Measurements from ENCODE around the gene CST2. TPM values are rescaled to one million over a fixed set of nuclear protein-coding genes. Genes with fewer than 3 reads are reported as not detected.
"Not testable (repeated sequence)": the region's sequence is repeated elsewhere in the genome, so short reads cannot be mapped to it uniquely, and the experiment has no call there.

Gene CST2
- total RNA-seq, 1 experiment from 2014 or later: not detected

DNA sequence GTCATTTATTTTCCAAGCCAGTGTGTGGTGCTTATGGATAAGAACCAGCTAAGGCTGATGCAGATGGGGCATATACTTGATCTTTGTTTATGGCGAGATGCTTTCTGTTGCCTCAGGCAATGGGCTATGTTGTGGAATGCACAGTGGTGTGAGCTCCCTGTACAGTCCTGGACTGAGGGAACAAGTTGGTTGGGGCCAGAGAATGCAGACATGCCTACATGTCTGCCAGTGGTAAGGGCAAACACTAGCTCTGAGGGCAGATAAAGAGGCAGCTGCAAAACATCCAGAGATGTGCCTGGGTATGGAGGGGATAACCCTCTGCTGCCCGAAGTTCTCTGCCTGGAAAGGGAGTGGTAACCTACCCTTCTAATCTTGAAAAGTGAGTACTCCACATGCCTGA, 16.2 kb downstream of the CST2 start:
- DNase-seq (ENCODE audit: low spot score): not testable (repeated sequence)

DNA sequence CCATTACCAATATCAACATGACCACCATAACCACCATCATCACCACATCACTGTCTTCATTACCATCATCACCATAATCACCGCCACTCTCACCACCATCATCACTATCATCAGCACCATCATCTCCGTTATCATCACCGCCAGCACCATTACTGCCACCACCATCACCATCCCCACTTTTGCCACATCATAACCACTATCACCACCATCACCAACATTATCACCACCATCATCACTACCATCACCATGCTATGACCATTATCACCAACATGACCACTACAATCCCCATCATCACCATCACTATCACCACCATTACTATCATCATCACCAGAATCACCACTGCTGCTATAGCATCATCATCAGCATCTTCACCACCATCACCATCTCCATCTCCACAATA, 25.7 kb downstream of the CST2 start:
- DNase-seq (ENCODE audit: low spot score): no peak

DNA sequence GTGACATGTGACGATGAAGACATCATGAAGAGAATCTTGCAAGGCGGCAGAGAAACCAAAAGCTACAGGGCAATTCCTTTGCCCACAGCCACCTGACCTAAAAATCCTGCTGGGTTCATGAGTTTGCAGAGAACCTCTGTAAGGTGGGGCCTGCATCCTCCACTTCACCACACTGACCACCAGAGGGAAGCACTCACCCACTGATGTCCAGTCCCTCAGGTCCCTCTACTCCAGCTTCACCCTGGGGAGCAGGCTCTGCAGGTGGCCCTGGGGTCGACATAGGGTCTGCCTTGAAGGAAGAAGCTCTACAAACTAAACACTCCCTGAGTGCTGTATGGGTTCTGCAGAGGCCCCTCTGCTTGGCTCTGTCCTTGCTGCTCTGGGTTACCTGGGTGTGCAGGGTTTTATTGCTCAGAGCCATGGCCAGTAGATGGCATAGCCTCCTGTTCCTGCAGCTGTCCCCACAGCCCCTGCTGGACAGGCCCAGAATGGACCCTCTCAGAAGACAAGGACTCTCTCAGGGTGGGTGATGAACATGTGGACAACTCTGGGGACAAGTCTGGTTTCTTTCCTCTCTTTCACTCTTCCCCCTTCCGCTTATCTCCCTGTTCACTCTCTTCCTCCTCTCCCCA, 27.2 kb downstream of the CST2 start:
- DNase-seq (ENCODE audit: low spot score): peak; percentile 47

GRCh38 chr20:23795526-23795925, 31.0 kb downstream of the CST2 start:
- DNase-seq (ENCODE audit: low spot score): no peak

DNA sequence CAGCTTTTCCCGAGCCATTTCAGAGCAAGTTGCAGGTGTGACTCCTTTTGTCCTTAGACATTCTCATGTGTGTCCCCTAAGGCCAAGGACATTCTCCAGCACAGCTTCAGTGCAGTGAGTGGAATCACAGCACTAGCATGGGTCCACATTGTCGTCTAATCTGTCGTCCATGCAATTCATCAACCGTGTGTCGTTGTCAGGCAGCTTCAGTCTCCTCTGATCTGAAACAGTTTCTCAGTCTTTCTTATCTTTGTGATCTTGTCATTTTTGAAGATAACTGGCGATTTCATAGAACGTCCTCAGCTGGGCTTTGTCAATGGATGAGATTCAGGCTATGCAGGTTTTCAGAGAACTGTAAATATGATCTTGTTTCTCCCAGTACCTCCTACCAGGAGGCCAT, 31.7 kb downstream of the CST2 start:
- no peak for DNase-seq (ENCODE audit: low spot score)

- DNase-seq (ENCODE audit: low spot score): no peak
These were observed 32.5 kb downstream of the CST2 start for GRCh38 chr20:23794065-23794464.

GRCh38 chr20:23783447-23783846, 43.1 kb downstream of the CST2 start:
- no peak for DNase-seq (ENCODE audit: low spot score)

DNA sequence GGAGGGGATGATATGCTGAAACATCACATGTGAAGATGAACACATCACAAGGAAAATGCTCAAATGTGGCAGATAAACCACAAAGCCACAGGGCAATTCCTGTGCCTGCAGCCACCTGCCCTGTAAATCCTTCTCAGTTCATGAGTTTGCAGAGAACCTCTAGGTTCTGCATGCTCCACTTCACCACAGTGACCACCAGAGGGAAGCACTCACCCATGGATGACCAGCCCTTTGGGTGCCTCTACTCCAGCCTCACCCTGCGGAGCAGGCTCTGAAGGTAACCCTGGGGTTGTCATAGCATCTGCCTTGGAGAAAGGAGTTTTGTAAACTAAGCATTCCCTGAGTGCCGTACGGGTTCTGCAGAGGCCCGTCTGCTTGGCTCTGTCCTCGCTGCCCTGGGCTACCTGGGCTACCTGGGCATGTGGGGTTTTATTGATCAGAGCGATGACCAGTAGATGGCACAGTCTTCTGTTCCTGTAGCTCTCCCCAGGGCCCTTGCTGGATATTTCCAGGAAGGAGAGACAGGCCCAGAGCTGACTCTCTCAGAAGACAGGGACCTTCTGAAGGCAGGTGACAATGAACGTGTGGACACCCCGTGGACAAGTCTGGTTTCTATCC, 44.1 kb downstream of the CST2 start:
- DNase-seq (ENCODE audit: low spot score): peak; percentile 44

- DNase-seq (ENCODE audit: low spot score): peak; percentile 7
These were observed 47.9 kb downstream of the CST2 start for GRCh38 chr20:23778676-23779075.

- DNase-seq (ENCODE audit: low spot score): not testable (repeated sequence)
These were observed 49.1 kb downstream of the CST2 start for GRCh38 chr20:23777380-23777779.

DNA sequence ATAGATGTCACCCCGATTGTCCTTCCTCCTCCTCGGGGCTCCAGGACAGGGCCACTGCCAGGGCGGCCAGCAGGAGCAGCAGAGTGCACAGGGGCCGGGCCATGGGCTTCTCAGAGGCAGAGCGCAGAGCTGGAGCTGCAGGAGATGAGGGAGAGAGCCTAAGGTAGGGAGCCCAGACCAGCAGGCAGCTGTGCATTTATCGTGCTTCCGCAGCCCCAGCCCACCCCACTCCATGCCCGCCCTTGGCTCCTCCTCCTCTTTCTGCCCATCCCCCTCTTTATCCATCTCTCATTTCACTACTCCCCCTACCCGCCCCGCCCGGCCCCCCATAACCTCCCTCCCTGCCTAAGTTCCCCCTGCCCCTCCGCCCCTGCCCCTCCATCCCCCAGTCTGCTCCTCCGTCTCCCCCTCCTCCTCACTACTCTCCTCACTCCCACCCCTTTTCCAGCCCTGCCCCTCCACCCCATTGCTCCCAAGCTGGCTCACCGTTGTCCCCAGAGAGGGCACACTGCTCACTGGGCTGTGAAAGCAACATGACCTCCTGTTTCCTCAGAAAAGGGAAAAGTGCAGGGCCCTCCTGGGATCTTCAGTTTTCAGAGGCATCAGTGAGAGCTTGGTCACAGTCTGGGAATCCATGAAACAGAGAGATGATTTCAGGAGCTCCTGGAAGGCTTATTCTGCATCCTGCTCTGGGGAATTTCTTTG, 50.3 kb downstream of the CST2 start:
- no peak for DNase-seq (ENCODE audit: low spot score)

DNA sequence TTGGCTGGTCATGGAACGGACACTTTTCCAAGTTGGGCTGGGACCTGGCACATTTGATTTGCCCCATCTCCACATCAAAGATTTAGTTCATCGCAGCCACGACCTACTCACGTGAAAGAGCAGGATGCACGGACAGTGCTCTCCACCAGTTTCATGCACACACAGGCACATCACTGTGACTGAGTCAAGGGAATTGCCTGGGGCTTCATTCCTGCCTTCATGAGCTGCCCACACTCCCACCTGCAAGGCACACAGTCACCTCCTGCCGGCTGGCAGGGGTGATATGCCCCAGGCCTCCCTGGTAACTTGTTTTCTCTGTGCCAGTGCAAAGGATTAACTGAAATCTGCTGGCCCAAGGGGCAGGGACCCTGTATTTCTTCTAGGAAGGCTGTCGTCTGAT, 52.4 kb downstream of the CST2 start:
- DNase-seq (ENCODE audit: low spot score): no peak

Other genes starting within 250 kb of the CST2 start
- not detected in 2 replicates for gene CST9, start 220.8 kb downstream of the CST2 start, total RNA-seq (2014; rRNA removed; shearing (Covaris generic))
- gene CST3, start 188.8 kb downstream of the CST2 start, total RNA-seq (2014; rRNA removed; shearing (Covaris generic)): 209 and 225 TPM in 2 replicates
- not detected in 2 replicates for gene CST4, start 137.7 kb downstream of the CST2 start, total RNA-seq (2014; rRNA removed; shearing (Covaris generic))
- not detected in 2 replicates for gene CST1, start 75.8 kb downstream of the CST2 start, total RNA-seq (2014; rRNA removed; shearing (Covaris generic))
- not detected in 2 replicates for gene CST5, start 53.0 kb upstream of the CST2 start, total RNA-seq (2014; rRNA removed; shearing (Covaris generic))
- not detected in 2 replicates for gene GGTLC1, start 162.1 kb upstream of the CST2 start, total RNA-seq (2014; rRNA removed; shearing (Covaris generic))

All from A172 (cell line).